CD4-positive, alpha-beta T cell treated with Interleukin-6 for 4 hours (primary cell): ENCODE results near the gene AHRR.

Source experiments
- DNase-seq: peaks from one replicate; pipeline ENCODE4 v3.0.0-alpha.2; 2020; ENCODE audit warnings: mixed read lengths

AHRR gene

GRCh38 chr5:417301-418161 lies 96.0 kb downstream of the AHRR start:
- no peak for DNase-seq

GRCh38 chr5:418162-419121 lies 96.9 kb downstream of the AHRR start:
- DNase-seq: no peak

- DNase-seq: no peak
Observed at GRCh38 chr5:419970-420369, 98.5 kb downstream of the AHRR start.

GRCh38 chr5:420632-421286 lies 99.2 kb downstream of the AHRR start:
- no peak for DNase-seq

- no peak for DNase-seq
Observed at GRCh38 chr5:421287-421880, 99.9 kb downstream of the AHRR start.

- no peak for DNase-seq
Observed at GRCh38 chr5:421901-422300, 100.4 kb downstream of the AHRR start.

- no peak for DNase-seq
Observed at GRCh38 chr5:422323-423232, 101.1 kb downstream of the AHRR start.

- DNase-seq: no peak
Observed at GRCh38 chr5:423233-423565, 101.7 kb downstream of the AHRR start.

GRCh38 chr5:423626-424261 lies 102.2 kb downstream of the AHRR start:
- DNase-seq: no peak

- DNase-seq: no peak
Observed at GRCh38 chr5:424301-425110, 103.0 kb downstream of the AHRR start.

- DNase-seq: peak; percentile 42
Observed at GRCh38 chr5:425714-426113, 104.2 kb downstream of the AHRR start.

GRCh38 chr5:426392-426976 lies 105.0 kb downstream of the AHRR start:
- DNase-seq: no peak

GRCh38 chr5:427415-428087 lies 106.0 kb downstream of the AHRR start:
- DNase-seq: no peak

GRCh38 chr5:428219-428618 lies 106.7 kb downstream of the AHRR start:
- no peak for DNase-seq

GRCh38 chr5:428754-429452 lies 107.4 kb downstream of the AHRR start:
- no peak for DNase-seq

GRCh38 chr5:429453-430188 lies 108.1 kb downstream of the AHRR start:
- DNase-seq: no peak

GRCh38 chr5:430214-430925 lies 108.9 kb downstream of the AHRR start:
- DNase-seq: no peak
